Peyer's patch (tissue), 4 donors: ENCODE results near the gene MGMT.

ENCODE experiments used
- CTCF ChIP-seq, 6 experiments: fragments of 450-650 bp in 4 of 6; fragments of 200-600 bp in 2 of 6; sonication (generic) in 1 of 6; IDR thresholded peaks; one replicate each; pipeline ENCODE4 v1.5.1; 2017 to 2019; ENCODE audit warnings: antibody characterized with exemption in 6 of 6, mild to moderate bottlenecking in 3 of 6, moderate library complexity in 1 of 6
- POLR2A ChIP-seq, 2 donors: fragments of 450-650 bp; IDR thresholded peaks; one replicate each; pipeline ENCODE4 v1.5.1; 2017; ENCODE audit warnings: antibody characterized with exemption in 2 of 2, mild to moderate bottlenecking in 2 of 2, moderate library complexity in 2 of 2

- TF ChIP-seq CTCF (IDR thresholded peaks at IDR 0.05), result no peak
- TF ChIP-seq POLR2A (IDR thresholded peaks at IDR 0.05), result no peak
These were observed 86.9 kb downstream of the MGMT start for GRCh38 chr10:129553928-129554327.
